Measurements from ENCODE around the gene FNIP1.
"Not testable (repeated sequence)": the region's sequence is repeated elsewhere in the genome, so short reads cannot be mapped to it uniquely, and the experiment has no call there.

FNIP1 gene

GRCh38 chr5:131634996-131635683, 161.7 kb downstream of the FNIP1 start, which contains the start of gene RAPGEF6:
TSS of gene RAPGEF6 (minus strand) at chr5:131635229. CDS start at chr5:131635030, 199 bp downstream.
- peak; percentile 61 to 100 for DNase-seq (ENCODE audit: low read depth in 1 of 2, low spot score in 1 of 2)
- TF ChIP-seq JUND (IDR thresholded peaks at IDR 0.05; ENCODE audit: low read depth): no peak
- in situ Hi-C loops (cut with HindIII; ENCODE audit: low pct_unique_long_range_greater_than_20kb, low sequenced_read_pairs): no loop called here

DNA sequence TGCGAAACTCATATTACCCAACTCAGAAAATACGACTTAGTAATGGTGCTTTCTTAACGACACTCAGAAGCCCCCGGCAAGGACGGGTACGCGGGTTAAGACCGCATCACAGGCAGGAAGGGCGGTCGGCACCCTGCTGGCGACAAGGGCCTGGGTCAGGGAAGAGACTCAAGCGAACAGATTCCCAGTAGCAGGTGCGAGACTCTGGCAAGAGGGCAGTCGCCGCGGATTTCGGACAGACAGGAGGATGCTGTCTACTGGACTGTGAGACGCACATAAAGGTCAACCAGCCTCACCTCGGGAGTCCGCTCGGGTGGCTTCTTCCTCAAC, 162.2 kb downstream of the FNIP1 start:
- no peak for TF ChIP-seq JUND (IDR thresholded peaks at IDR 0.05; ENCODE audit: low read depth)
- in situ Hi-C loops (cut with HindIII; ENCODE audit: low pct_unique_long_range_greater_than_20kb, low sequenced_read_pairs): no loop called here

DNA sequence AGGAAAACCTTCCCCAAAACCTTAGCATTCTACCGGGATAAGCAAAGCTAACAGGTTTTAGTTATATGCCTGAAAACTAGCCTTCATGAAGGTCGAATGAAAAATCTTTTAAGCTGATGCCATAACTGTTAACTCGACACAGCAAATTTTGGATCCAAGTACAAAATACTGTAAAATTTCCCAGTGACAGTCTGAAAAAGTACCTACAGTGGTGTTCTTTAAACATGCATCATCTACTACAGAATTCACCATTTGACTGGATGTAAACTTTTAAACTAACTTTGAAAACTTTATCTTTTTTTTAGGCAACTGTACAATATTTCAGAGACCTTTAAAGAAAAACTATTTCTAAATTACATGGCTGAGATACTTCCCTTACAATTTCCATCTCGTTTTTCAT, 162.6 kb downstream of the FNIP1 start:
- no peak for DNase-seq (ENCODE audit: low read depth in 1 of 2, low spot score in 1 of 2)
- in situ Hi-C loops (cut with HindIII; ENCODE audit: low pct_unique_long_range_greater_than_20kb, low sequenced_read_pairs): no loop called here
- no peak for TF ChIP-seq JUND (IDR thresholded peaks at IDR 0.05; ENCODE audit: low read depth)

More for the DNA sequence above, 162.2 kb downstream of the FNIP1 start:
- DNase-seq (ENCODE audit: low read depth in 1 of 2, low spot score in 1 of 2): peak in 1 of 2 experiments; percentile 71

DNA sequence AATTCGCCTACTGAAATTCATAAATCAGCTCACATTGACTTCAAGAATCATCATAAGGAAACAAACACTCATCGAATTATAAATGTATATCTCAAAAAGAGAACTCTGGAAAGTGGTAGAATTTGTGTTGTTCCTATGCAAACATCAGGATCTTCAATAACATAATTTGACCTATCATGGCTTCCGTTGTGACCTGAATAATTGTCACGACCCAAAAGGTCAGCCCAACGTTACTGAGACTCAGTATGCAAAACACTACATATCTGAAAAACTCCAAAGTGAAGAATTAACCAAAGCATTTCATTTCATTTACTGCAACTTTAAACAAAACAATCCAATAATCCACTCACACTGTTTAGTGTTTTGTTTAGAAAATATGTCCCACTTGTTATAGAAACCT, 163.0 kb downstream of the FNIP1 start:
- in situ Hi-C loops (cut with HindIII; ENCODE audit: low pct_unique_long_range_greater_than_20kb, low sequenced_read_pairs): no loop called here
- no peak for TF ChIP-seq JUND (IDR thresholded peaks at IDR 0.05; ENCODE audit: low read depth)
- no peak for DNase-seq (ENCODE audit: low read depth in 1 of 2, low spot score in 1 of 2)

DNA sequence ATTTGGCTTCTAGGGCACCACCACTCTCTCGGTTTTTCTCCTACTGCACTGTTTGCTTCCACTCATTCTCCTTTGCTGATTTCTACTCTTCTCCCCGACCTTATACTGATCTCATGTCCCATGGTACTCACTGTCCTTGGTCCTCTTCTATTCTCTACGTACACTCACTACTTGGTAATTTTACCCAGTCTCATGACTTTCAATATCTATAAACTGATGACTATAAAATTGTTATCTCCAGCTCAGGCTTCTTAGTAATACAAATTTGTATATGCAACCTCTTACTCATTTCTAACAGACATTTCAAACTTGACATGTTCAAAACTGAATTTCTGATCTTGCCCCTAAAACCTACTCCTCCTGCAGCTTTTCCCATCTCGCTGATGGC, 165.9 kb downstream of the FNIP1 start:
- DNase-seq (ENCODE audit: low read depth in 1 of 2, low spot score in 1 of 2): no peak
- in situ Hi-C loops (cut with HindIII; ENCODE audit: low pct_unique_long_range_greater_than_20kb, low sequenced_read_pairs): no loop called here
- TF ChIP-seq JUND (IDR thresholded peaks at IDR 0.05; ENCODE audit: low read depth): no peak

- DNase-seq (ENCODE audit: low read depth in 1 of 2, low spot score in 1 of 2): no peak
- in situ Hi-C loops (cut with HindIII; ENCODE audit: low pct_unique_long_range_greater_than_20kb, low sequenced_read_pairs): no loop called here
- TF ChIP-seq JUND (IDR thresholded peaks at IDR 0.05; ENCODE audit: low read depth): no peak
Measured at GRCh38 chr5:131630208-131630962, 166.4 kb downstream of the FNIP1 start.

GRCh38 chr5:131628990-131629389, 167.8 kb downstream of the FNIP1 start:
- DNase-seq (ENCODE audit: low read depth in 1 of 2, low spot score in 1 of 2): no peak

GRCh38 chr5:131627207-131627865, 169.5 kb downstream of the FNIP1 start:
- no peak for DNase-seq (ENCODE audit: low read depth in 1 of 2, low spot score in 1 of 2)
- in situ Hi-C loops (cut with HindIII; ENCODE audit: low pct_unique_long_range_greater_than_20kb, low sequenced_read_pairs): no loop called here
- TF ChIP-seq JUND (IDR thresholded peaks at IDR 0.05; ENCODE audit: low read depth): no peak

More at GRCh38 chr5:131628990-131629389, 167.8 kb downstream of the FNIP1 start:
- in situ Hi-C loops (cut with HindIII; ENCODE audit: low pct_unique_long_range_greater_than_20kb, low sequenced_read_pairs): no loop called here
- TF ChIP-seq JUND (IDR thresholded peaks at IDR 0.05; ENCODE audit: low read depth): no peak

DNA sequence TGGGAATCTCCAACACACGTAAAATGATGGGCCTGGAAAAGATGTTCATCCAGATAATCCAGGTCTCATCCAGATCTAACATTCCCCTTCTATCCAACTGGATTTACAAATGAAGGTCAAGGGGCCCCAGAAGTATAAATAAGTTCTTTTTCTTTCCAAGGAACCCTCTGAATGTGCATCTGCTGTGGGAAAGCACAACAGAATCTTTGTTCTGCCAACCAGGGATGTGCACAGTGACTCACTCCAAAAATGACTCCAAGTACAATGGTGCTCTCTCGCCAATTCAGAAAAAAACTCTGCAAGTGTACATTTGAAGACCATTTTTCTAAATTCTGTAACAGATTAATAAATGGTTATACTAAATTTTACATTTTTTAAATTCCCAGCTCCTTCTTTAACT, 174.2 kb downstream of the FNIP1 start:
- DNase-seq (ENCODE audit: low read depth in 1 of 2, low spot score in 1 of 2): no peak
- no peak for TF ChIP-seq JUND (IDR thresholded peaks at IDR 0.05; ENCODE audit: low read depth)
- in situ Hi-C loops (cut with HindIII; ENCODE audit: low pct_unique_long_range_greater_than_20kb, low sequenced_read_pairs): no loop called here

DNA sequence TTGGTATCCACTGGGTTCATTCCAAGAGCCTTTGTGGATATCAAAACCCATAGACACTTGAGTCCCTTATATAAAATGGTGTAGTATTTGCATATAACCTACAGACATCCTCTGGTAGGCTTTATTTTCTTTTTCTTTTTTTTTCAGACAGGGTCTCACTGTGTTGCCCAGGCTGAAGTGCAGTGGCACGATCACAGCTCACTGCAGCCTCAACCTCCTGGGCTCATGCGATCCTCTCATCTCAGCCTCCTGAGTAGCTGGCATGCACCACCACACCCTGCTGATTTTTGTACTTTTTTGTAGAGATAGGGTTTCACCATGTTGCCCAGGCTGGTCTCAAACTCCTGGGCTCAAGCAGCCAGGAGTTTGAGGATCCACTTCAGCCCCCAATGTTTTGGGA, 175.7 kb downstream of the FNIP1 start:
- DNase-seq (ENCODE audit: low read depth in 1 of 2, low spot score in 1 of 2); in situ Hi-C loops (cut with HindIII; ENCODE audit: low pct_unique_long_range_greater_than_20kb, low sequenced_read_pairs): not testable (repeated sequence)

DNA sequence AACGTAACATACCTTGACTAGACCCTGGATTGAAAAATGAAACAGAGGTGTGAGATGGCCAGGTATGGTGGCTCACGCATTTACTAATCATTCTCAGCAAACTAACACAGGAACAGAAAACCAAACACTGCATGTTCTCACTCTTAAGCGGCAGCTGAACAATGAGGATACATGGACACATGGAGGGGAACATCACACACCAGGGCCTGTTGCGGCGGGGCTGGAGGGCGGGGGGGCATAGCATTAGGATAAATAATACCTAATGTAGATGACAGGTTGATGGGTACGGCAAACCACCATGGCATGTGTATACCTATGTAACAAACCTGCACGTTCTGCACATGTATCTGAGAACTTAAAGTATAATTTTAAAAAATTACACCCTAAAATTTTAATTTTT, 177.7 kb downstream of the FNIP1 start:
- no peak for DNase-seq (ENCODE audit: low read depth in 1 of 2, low spot score in 1 of 2)
- in situ Hi-C loops (cut with HindIII; ENCODE audit: low pct_unique_long_range_greater_than_20kb, low sequenced_read_pairs): no loop called here
- TF ChIP-seq JUND (IDR thresholded peaks at IDR 0.05; ENCODE audit: low read depth): no peak

DNA sequence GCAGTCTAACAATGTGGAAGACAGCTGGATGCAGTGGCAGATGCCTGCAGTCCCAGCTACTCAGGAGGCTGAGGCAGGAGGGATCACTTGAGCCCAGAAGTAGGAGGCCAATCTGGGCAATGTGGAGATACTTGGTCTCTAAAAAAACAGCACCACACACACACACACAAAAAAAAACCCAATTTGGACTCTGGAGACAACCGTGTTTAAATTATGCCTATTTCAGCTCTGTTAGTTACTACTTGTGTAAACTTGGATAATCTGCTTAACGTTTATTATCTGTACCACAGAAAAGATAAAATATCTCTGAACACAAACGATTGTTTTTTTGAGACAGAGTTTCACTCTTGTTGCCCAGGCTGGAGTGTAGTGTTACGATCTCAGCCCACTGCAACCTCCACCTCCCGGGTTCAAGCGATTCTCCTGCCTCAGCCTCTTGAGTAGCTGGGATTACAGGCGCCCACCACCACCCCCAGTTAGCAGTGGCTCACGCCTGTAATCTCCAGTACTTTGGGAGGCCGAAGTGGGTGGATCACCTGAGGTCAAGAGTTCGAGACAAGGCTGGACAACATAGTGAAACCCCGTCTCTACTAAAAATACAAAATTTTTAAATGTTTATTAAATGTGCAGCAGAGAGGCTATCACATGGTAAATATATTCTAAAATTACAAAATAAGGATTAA, 179.5 kb downstream of the FNIP1 start:
- no peak for TF ChIP-seq JUND (IDR thresholded peaks at IDR 0.05; ENCODE audit: low read depth)
- DNase-seq (ENCODE audit: low read depth in 1 of 2, low spot score in 1 of 2): no peak
- in situ Hi-C loops (cut with HindIII; ENCODE audit: low pct_unique_long_range_greater_than_20kb, low sequenced_read_pairs): no loop called here
